K562 (cell line): ENCODE data around the gene RBBP4. TPM values are rescaled to one million over a fixed set of nuclear protein-coding genes. Genes with fewer than 3 reads are reported as not detected.

Experiments used
- BHLHE40 ChIP-seq: IDR thresholded peaks from 2 replicates; pipeline ENCODE4 v1.6.1; 2011; ENCODE audit warnings: low read length, improper control_type of control experiment
- CBFA2T2 ChIP-seq: fragments of 450-650 bp; conservative IDR thresholded peaks from 2 replicates; pipeline ENCODE4 v1.6.1; 2017; ENCODE audit warnings: mild to moderate bottlenecking
- HMGN3 ChIP-seq: IDR thresholded peaks from 2 replicates; pipeline ENCODE4 v1.6.1; 2011; ENCODE audit warnings: borderline replicate concordance, low read depth, mild to moderate bottlenecking, mixed read lengths, low read length; ENCODE audit not compliant: insufficient read length; ENCODE audit errors: extremely low read depth
- MEIS2 ChIP-seq: fragments of 450-650 bp; IDR thresholded peaks from 2 replicates; pipeline ENCODE4 v1.6.1; 2014; ENCODE audit warnings: mild to moderate bottlenecking; ENCODE audit not compliant: partially characterized antibody
- POLR2AphosphoS5 ChIP-seq: IDR thresholded peaks from 2 replicates; pipeline ENCODE4 v1.6.1; 2011; ENCODE audit warnings: mild to moderate bottlenecking, low read depth, low read length, moderate library complexity; ENCODE audit not compliant: control insufficient read depth, insufficient read depth
- RCOR1 ChIP-seq, 2 experiments: IDR thresholded peaks; 2 replicates each; pipeline ENCODE4 v1.6.1; 2012; ENCODE audit warnings: low read depth in 2 of 2, low read length in 2 of 2, borderline replicate concordance in 1 of 2, improper control_type of control experiment in 1 of 2
- U2AF1 ChIP-seq: fragments of 200-400 bp; formaldehyde crosslinking; optimal IDR thresholded peaks from 2 replicates; pipeline ENCODE3; 2017; ENCODE audit warnings: mild to moderate bottlenecking, low read depth, low read length, moderate library complexity
- ZNF282 ChIP-seq: sonication (generic); formaldehyde crosslinking; IDR thresholded peaks from 2 replicates; pipeline ENCODE4 v1.8.1; 2023; ENCODE audit warnings: missing genetic modification reagents
- ZNF551 ChIP-seq: fragments of 250-450 bp; sonication (Bioruptor Pico); IDR thresholded peaks from 2 replicates; pipeline ENCODE4 v1.5.0; 2021; ENCODE audit warnings: mild to moderate bottlenecking, moderate library complexity
- polyA plus RNA-seq, 8 experiments: library from polyadenylated mRNA; depleted of rRNA in 4 of 8; stranded (reverse) in 5 of 8; unstranded in 3 of 8; fragments of >200 nt; fragmentation: Nextera tagmentation in 2 of 8; fragmentation: Illumina TruSeq in 1 of 8; extraction: Ambion mirVana in 2 of 8; extraction: Trizol in 1 of 8; gene quantifications; 2 replicates each; pipeline versions ENCODE4 v1.2.1 to v1.2.3, GENCODE V29; 2011 to 2014; ENCODE audit warnings: inconsistent platforms in 1 of 8, missing spikeins in 1 of 8
- small RNA-seq: library from RNA; depleted of rRNA; stranded (forward); fragments of <200 nt; gene quantifications from one replicate; pipeline ENCODE3, GENCODE V24; 2014
- total RNA-seq, 7 experiments: library from RNA; depleted of rRNA in 6 of 7; stranded (reverse); fragments of >200 nt in 6 of 7; fragmentation: Illumina TruSeq in 2 of 7; extraction: Trizol in 2 of 7; gene quantifications; 2 replicates each; pipeline versions ENCODE4 v1.2.1 to v1.2.3, GENCODE V29; 2011 to 2021; ENCODE audit warnings: low replicate concordance in 1 of 7

The RBBP4 gene
- total and polyA plus RNA-seq, 9 of the 15 experiments (the other 6 are each of a cell fraction or from before 2014, with no cell fraction given) = 185 to 409 (median 259) TPM

DNA sequence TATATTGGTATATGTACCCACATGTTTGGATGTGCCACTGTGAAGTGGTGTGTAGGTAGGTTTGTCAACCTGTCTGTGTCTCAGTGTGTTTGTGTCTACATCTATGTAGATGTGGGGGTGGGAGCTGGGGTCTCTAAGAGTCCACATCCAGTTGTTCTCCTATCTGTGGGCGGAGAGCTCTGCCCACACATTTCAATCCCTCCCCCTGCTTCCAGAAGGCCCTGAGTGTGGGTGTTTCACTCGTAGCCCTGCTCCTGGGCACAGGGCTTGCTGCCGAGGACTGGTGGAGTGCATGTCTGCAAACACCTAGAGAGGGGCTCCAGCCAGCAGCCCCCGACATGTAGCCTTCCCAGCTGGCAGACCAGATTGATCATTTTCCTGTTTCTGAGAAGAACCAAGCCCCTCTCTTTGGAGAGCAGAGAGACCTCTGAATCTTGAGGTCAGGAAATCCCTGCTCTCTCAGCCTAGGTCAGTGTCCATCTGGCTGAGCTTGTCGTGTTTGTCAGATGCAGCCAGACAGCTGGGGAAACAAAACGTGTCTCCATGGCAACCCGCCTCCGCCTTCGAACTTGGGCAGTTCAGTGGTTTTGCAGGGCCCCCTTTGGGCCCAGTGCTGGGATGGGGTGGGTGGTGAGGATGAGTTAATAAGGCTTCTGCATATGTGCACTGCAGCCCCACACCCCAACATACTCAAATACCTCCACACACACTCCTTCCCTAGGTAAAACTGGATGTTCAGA is 82.7 kb downstream of the RBBP4 start (continued):
- TF ChIP-seq CBFA2T2 (peak; percentile 77), HMGN3 (no peak), ZNF551 (CRISPR knock-in tag) (no peak), U2AF1 (no peak), BHLHE40 (peak; percentile 84), POLR2AphosphoS5 (0 out of 2 replicates have a peak, but pooled peaks have one; percentile 32), RCOR1 (IDR thresholded peaks at IDR 0.05; ENCODE audit: borderline replicate concordance in 1 of 2, low read depth in 2 of 2, low read length in 2 of 2) (peak in 1 of 2 experiments; percentile 25; a peak in 1 of 4 replicates), MEIS2 (peak; percentile 39), ZNF282 (CRISPR knock-in tag) (no peak)

Small RNAs within 50 kb of the gene (small RNA-seq; reads per million reads assigned to genes)
- gene RF00019 = not detected

Other genes starting within 250 kb of the RBBP4 start
Only the 7 nearest of the 8 such genes appear.
- gene ZBTB8B, start 186.1 kb upstream of the RBBP4 start, total RNA-seq (2014; rRNA removed) = under 0.01 TPM in 1 of 2 replicates, not detected in the other
- gene ZBTB8B, start 186.1 kb upstream of the RBBP4 start, total RNA-seq (2014; rRNA removed; fragmentation: Illumina TruSeq; extraction: Trizol) = not detected in 2 replicates
- not detected in 2 replicates for gene ZBTB8B, start 186.1 kb upstream of the RBBP4 start, total RNA-seq (2015; rRNA removed; fragmentation: Illumina TruSeq; extraction: Trizol)
- gene ZBTB8B, start 186.1 kb upstream of the RBBP4 start, total RNA-seq (2021) = not detected in 2 replicates
- not detected in 2 replicates for gene ZBTB8B, start 186.1 kb upstream of the RBBP4 start, polyA plus RNA-seq (2011; rRNA removed)
- not detected in 2 replicates for gene ZBTB8B, start 186.1 kb upstream of the RBBP4 start, polyA plus RNA-seq (2014; fragmentation: Illumina TruSeq; extraction: Trizol)
- gene ZBTB8B, start 186.1 kb upstream of the RBBP4 start, polyA plus RNA-seq (2014; fragmentation: Nextera tagmentation; extraction: Ambion mirVana) = not detected
- not detected in 2 replicates for gene ZBTB8B, start 186.1 kb upstream of the RBBP4 start, polyA plus RNA-seq (2014; rRNA removed)
- gene ZBTB8A, start 111.8 kb upstream of the RBBP4 start, total RNA-seq (2014; rRNA removed) = 0.05 and 0.08 TPM in 2 replicates
- 0.11 and 0.29 TPM in 2 replicates for gene ZBTB8A, start 111.8 kb upstream of the RBBP4 start, total RNA-seq (2014; rRNA removed; fragmentation: Illumina TruSeq; extraction: Trizol)
- gene ZBTB8A, start 111.8 kb upstream of the RBBP4 start, total RNA-seq (2015; rRNA removed; fragmentation: Illumina TruSeq; extraction: Trizol) = 0.11 and 0.14 TPM in 2 replicates
- 0.22 and 0.31 TPM in 2 replicates for gene ZBTB8A, start 111.8 kb upstream of the RBBP4 start, total RNA-seq (2021)
- gene ZBTB8A, start 111.8 kb upstream of the RBBP4 start, polyA plus RNA-seq (2011; rRNA removed) = 0.64 and 2.0 TPM in 2 replicates
- 0.09 and 0.22 TPM in 2 replicates for gene ZBTB8A, start 111.8 kb upstream of the RBBP4 start, polyA plus RNA-seq (2014; fragmentation: Illumina TruSeq; extraction: Trizol)
- gene ZBTB8A, start 111.8 kb upstream of the RBBP4 start, polyA plus RNA-seq (2014; fragmentation: Nextera tagmentation; extraction: Ambion mirVana) = under 1 TPM; 0.01 TPM
- gene ZBTB8A, start 111.8 kb upstream of the RBBP4 start, polyA plus RNA-seq (2014; rRNA removed) = 0.08 and 0.09 TPM in 2 replicates
- gene ZBTB8OS, start 658 bp upstream of the RBBP4 start, total RNA-seq (2014; rRNA removed) = 57.8 and 59.0 TPM in 2 replicates
- gene ZBTB8OS, start 658 bp upstream of the RBBP4 start, total RNA-seq (2014; rRNA removed; fragmentation: Illumina TruSeq; extraction: Trizol) = 110 and 130 TPM in 2 replicates
- 104 and 107 TPM in 2 replicates for gene ZBTB8OS, start 658 bp upstream of the RBBP4 start, total RNA-seq (2015; rRNA removed; fragmentation: Illumina TruSeq; extraction: Trizol)
- 54.8 and 65.0 TPM in 2 replicates for gene ZBTB8OS, start 658 bp upstream of the RBBP4 start, total RNA-seq (2021)
- gene ZBTB8OS, start 658 bp upstream of the RBBP4 start, polyA plus RNA-seq (2011; rRNA removed) = 86.5 and 114 TPM in 2 replicates
- 104 TPM in 2 replicates for gene ZBTB8OS, start 658 bp upstream of the RBBP4 start, polyA plus RNA-seq (2014; fragmentation: Illumina TruSeq; extraction: Trizol)
- gene ZBTB8OS, start 658 bp upstream of the RBBP4 start, polyA plus RNA-seq (2014; fragmentation: Nextera tagmentation; extraction: Ambion mirVana) = 100 to 1,000 TPM; 188 to 230 TPM
- 104 and 133 TPM in 2 replicates for gene ZBTB8OS, start 658 bp upstream of the RBBP4 start, polyA plus RNA-seq (2014; rRNA removed)
- 0.86 and 1.1 TPM in 2 replicates for gene SYNC, start 51.6 kb downstream of the RBBP4 start, total RNA-seq (2014; rRNA removed)
- gene SYNC, start 51.6 kb downstream of the RBBP4 start, total RNA-seq (2014; rRNA removed; fragmentation: Illumina TruSeq; extraction: Trizol) = 0.83 and 0.91 TPM in 2 replicates
- 0.87 and 1.1 TPM in 2 replicates for gene SYNC, start 51.6 kb downstream of the RBBP4 start, total RNA-seq (2015; rRNA removed; fragmentation: Illumina TruSeq; extraction: Trizol)
- gene SYNC, start 51.6 kb downstream of the RBBP4 start, total RNA-seq (2021) = 0.62 and 0.87 TPM in 2 replicates
- 0.43 and 0.98 TPM in 2 replicates for gene SYNC, start 51.6 kb downstream of the RBBP4 start, polyA plus RNA-seq (2011; rRNA removed)
- gene SYNC, start 51.6 kb downstream of the RBBP4 start, polyA plus RNA-seq (2014; fragmentation: Illumina TruSeq; extraction: Trizol) = 0.84 and 1.1 TPM in 2 replicates
- under 1 TPM; 0.49 to 0.74 TPM for gene SYNC, start 51.6 kb downstream of the RBBP4 start, polyA plus RNA-seq (2014; fragmentation: Nextera tagmentation; extraction: Ambion mirVana)
- gene SYNC, start 51.6 kb downstream of the RBBP4 start, polyA plus RNA-seq (2014; rRNA removed) = 0.88 and 1.1 TPM in 2 replicates
- gene YARS1, start 166.2 kb downstream of the RBBP4 start, total RNA-seq (2014; rRNA removed) = 336 and 418 TPM in 2 replicates
- 207 and 229 TPM in 2 replicates for gene YARS1, start 166.2 kb downstream of the RBBP4 start, total RNA-seq (2014; rRNA removed; fragmentation: Illumina TruSeq; extraction: Trizol)
- gene YARS1, start 166.2 kb downstream of the RBBP4 start, total RNA-seq (2015; rRNA removed; fragmentation: Illumina TruSeq; extraction: Trizol) = 127 TPM in 2 replicates
- 276 and 306 TPM in 2 replicates for gene YARS1, start 166.2 kb downstream of the RBBP4 start, total RNA-seq (2021)
- gene YARS1, start 166.2 kb downstream of the RBBP4 start, polyA plus RNA-seq (2011; rRNA removed) = 166 and 174 TPM in 2 replicates
- 312 and 330 TPM in 2 replicates for gene YARS1, start 166.2 kb downstream of the RBBP4 start, polyA plus RNA-seq (2014; fragmentation: Illumina TruSeq; extraction: Trizol)
- 10 to 100 TPM; 66.2 to 92.8 TPM for gene YARS1, start 166.2 kb downstream of the RBBP4 start, polyA plus RNA-seq (2014; fragmentation: Nextera tagmentation; extraction: Ambion mirVana)
- gene YARS1, start 166.2 kb downstream of the RBBP4 start, polyA plus RNA-seq (2014; rRNA removed) = 182 and 201 TPM in 2 replicates
- gene S100PBP, start 166.4 kb downstream of the RBBP4 start, total RNA-seq (2014; rRNA removed) = 22.8 and 25.7 TPM in 2 replicates
- 60.2 and 71.1 TPM in 2 replicates for gene S100PBP, start 166.4 kb downstream of the RBBP4 start, total RNA-seq (2014; rRNA removed; fragmentation: Illumina TruSeq; extraction: Trizol)
- 36.3 and 45.2 TPM in 2 replicates for gene S100PBP, start 166.4 kb downstream of the RBBP4 start, total RNA-seq (2015; rRNA removed; fragmentation: Illumina TruSeq; extraction: Trizol)
- 39.7 and 51.4 TPM in 2 replicates for gene S100PBP, start 166.4 kb downstream of the RBBP4 start, total RNA-seq (2021)
- 58.9 and 59.8 TPM in 2 replicates for gene S100PBP, start 166.4 kb downstream of the RBBP4 start, polyA plus RNA-seq (2011; rRNA removed)
- gene S100PBP, start 166.4 kb downstream of the RBBP4 start, polyA plus RNA-seq (2014; fragmentation: Illumina TruSeq; extraction: Trizol) = 29.4 and 32.9 TPM in 2 replicates
- 10 to 100 TPM; 22.9 to 31.8 TPM for gene S100PBP, start 166.4 kb downstream of the RBBP4 start, polyA plus RNA-seq (2014; fragmentation: Nextera tagmentation; extraction: Ambion mirVana)
- gene S100PBP, start 166.4 kb downstream of the RBBP4 start, polyA plus RNA-seq (2014; rRNA removed) = 29.3 and 37.7 TPM in 2 replicates
- gene FNDC5, start 219.7 kb downstream of the RBBP4 start, total RNA-seq (2014; rRNA removed) = 0.14 and 0.61 TPM in 2 replicates
- gene FNDC5, start 219.7 kb downstream of the RBBP4 start, total RNA-seq (2014; rRNA removed; fragmentation: Illumina TruSeq; extraction: Trizol) = 0.25 and 0.48 TPM in 2 replicates
- 0.22 and 0.41 TPM in 2 replicates for gene FNDC5, start 219.7 kb downstream of the RBBP4 start, total RNA-seq (2015; rRNA removed; fragmentation: Illumina TruSeq; extraction: Trizol)
- gene FNDC5, start 219.7 kb downstream of the RBBP4 start, total RNA-seq (2021) = 0.38 and 0.56 TPM in 2 replicates
- gene FNDC5, start 219.7 kb downstream of the RBBP4 start, polyA plus RNA-seq (2011; rRNA removed) = 2.1 and 2.5 TPM in 2 replicates
- gene FNDC5, start 219.7 kb downstream of the RBBP4 start, polyA plus RNA-seq (2014; fragmentation: Illumina TruSeq; extraction: Trizol) = 0.17 and 0.25 TPM in 2 replicates
- under 1 TPM; 0.06 to 0.10 TPM for gene FNDC5, start 219.7 kb downstream of the RBBP4 start, polyA plus RNA-seq (2014; fragmentation: Nextera tagmentation; extraction: Ambion mirVana)
- 0.12 and 0.24 TPM in 2 replicates for gene FNDC5, start 219.7 kb downstream of the RBBP4 start, polyA plus RNA-seq (2014; rRNA removed)